Neural cell (in vitro differentiated cells): Measurements from ENCODE around the gene TMUB1. TPM values are rescaled to one million over a fixed set of nuclear protein-coding genes. Genes with fewer than 3 reads are reported as not detected.

Source experiments
- H2AFZ ChIP-seq: fragments of 200-600, 300-800 bp; sonication (generic), shearing (Covaris generic); 2 replicates; pipeline ENCODE4 v1.6.0; 2014; ENCODE audit warnings: low read depth, mild to moderate bottlenecking, antibody characterized with exemption, low read length, moderate library complexity
- H3F3A ChIP-seq: fragments of 200-600 bp; shearing (Covaris generic); 2 replicates; pipeline ENCODE4 v1.6.1; 2016; ENCODE audit warnings: mild to moderate bottlenecking, moderate library complexity, mixed read lengths, antibody characterized with exemption, low read length; ENCODE audit not compliant: insufficient read depth, poor library complexity, severe bottlenecking
- H3K27ac ChIP-seq: fragments of 200-600, 300-800 bp; sonication (generic), shearing (Covaris generic); 2 replicates; pipeline ENCODE4 v1.5.1; 2014; ENCODE audit warnings: mild to moderate bottlenecking, low read length, moderate library complexity
- H3K27me3 ChIP-seq: fragments of 300-800, 200-600 bp; sonication (generic), shearing (Covaris generic); 2 replicates; pipeline ENCODE4 v1.6.0; 2014; ENCODE audit warnings: mild to moderate bottlenecking, low read depth, low read length, moderate library complexity; ENCODE audit not compliant: insufficient read depth
- H3K36me3 ChIP-seq: fragments of 300-800, 200-600 bp; sonication (generic), shearing (Covaris generic); 2 replicates; pipeline ENCODE4 v1.5.1; 2014; ENCODE audit warnings: mild to moderate bottlenecking, antibody characterized with exemption, low read length, moderate library complexity; ENCODE audit not compliant: insufficient read depth
- H3K4me2 ChIP-seq: fragments of 300-800, 200-600 bp; sonication (generic), shearing (Covaris generic); 2 replicates; pipeline ENCODE4 v1.6.0; 2014; ENCODE audit warnings: mild to moderate bottlenecking, low read length
- H3K4me3 ChIP-seq: fragments of 300-800, 200-600 bp; sonication (generic), shearing (Covaris generic); 2 replicates; pipeline ENCODE4 v1.5.1; 2014; ENCODE audit warnings: mild to moderate bottlenecking, low read length, moderate library complexity
- H3K79me2 ChIP-seq: fragments of 200-600 bp; shearing (Covaris generic); replicated peaks from 2 replicates; pipeline ENCODE4 v1.6.0; 2014; ENCODE audit warnings: mild to moderate bottlenecking, low read length, moderate library complexity; ENCODE audit not compliant: insufficient read depth
- H3K9ac ChIP-seq: fragments of 300-800, 200-600 bp; sonication (generic), shearing (Covaris generic); 2 replicates; pipeline ENCODE4 v1.6.1; 2016; ENCODE audit warnings: mild to moderate bottlenecking, low read length, mixed read lengths
- H3K9me2 ChIP-seq: fragments of 200-600 bp; shearing (Covaris generic); 2 replicates; pipeline ENCODE4 v1.6.1; 2016; ENCODE audit warnings: mild to moderate bottlenecking, low read length, mixed read lengths; ENCODE audit not compliant: insufficient read depth
- H3K9me3 ChIP-seq: fragments of 200-600, 300-800 bp; sonication (generic), shearing (Covaris generic); 2 replicates; pipeline ENCODE4 v1.6.1; 2016; ENCODE audit warnings: mild to moderate bottlenecking, mixed run types, low read length, moderate library complexity, mixed read lengths
- H4K20me1 ChIP-seq: fragments of 200-600 bp; shearing (Covaris generic); 2 replicates; pipeline ENCODE4 v1.6.1; 2016; ENCODE audit warnings: mild to moderate bottlenecking, mixed run types; ENCODE audit not compliant: insufficient read depth
- CTCF ChIP-seq: fragments of 450-650 bp; IDR thresholded peaks from 2 replicates; pipeline ENCODE4 v1.5.1; 2014; ENCODE audit warnings: antibody characterized with exemption, mild to moderate bottlenecking, moderate library complexity; ENCODE audit not compliant: poor library complexity, severe bottlenecking
- EP300 ChIP-seq: fragments of 450-650 bp; conservative IDR thresholded peaks from 2 replicates; pipeline ENCODE4 v1.6.1; 2014; ENCODE audit warnings: antibody characterized with exemption, mild to moderate bottlenecking, moderate library complexity; ENCODE audit not compliant: poor library complexity, severe bottlenecking
- EZH2 ChIP-seq: fragments of 200-600, 300-800 bp; shearing (Covaris generic), sonication (generic); IDR thresholded peaks from 2 replicates; pipeline ENCODE4 v1.6.1; 2014; ENCODE audit warnings: antibody characterized with exemption, low read length, borderline replicate concordance, mild to moderate bottlenecking; ENCODE audit not compliant: insufficient read depth, poor library complexity, severe bottlenecking
- MXI1 ChIP-seq: fragments of 450-650 bp; conservative IDR thresholded peaks from 2 replicates; pipeline ENCODE4 v1.6.1; 2014; ENCODE audit warnings: antibody characterized with exemption, mild to moderate bottlenecking; ENCODE audit not compliant: poor library complexity, severe bottlenecking
- POLR2AphosphoS5 ChIP-seq: IDR thresholded peaks from 2 replicates; pipeline ENCODE4 v1.6.1; 2012
- RAD21 ChIP-seq: fragments of 450-650 bp; conservative IDR thresholded peaks from 2 replicates; pipeline ENCODE4 v1.6.1; 2014; ENCODE audit warnings: antibody characterized with exemption, mild to moderate bottlenecking, moderate library complexity
- REST ChIP-seq: IDR thresholded peaks from 2 replicates; pipeline ENCODE4 v1.6.1; 2012; ENCODE audit warnings: borderline replicate concordance
- SMC3 ChIP-seq: fragments of 450-650 bp; conservative IDR thresholded peaks from 2 replicates; pipeline ENCODE4 v1.6.1; 2014; ENCODE audit warnings: antibody characterized with exemption, mild to moderate bottlenecking, moderate library complexity; ENCODE audit not compliant: poor library complexity
- TAF1 ChIP-seq: IDR thresholded peaks from 2 replicates; pipeline ENCODE4 v1.6.1; 2012; ENCODE audit warnings: low read depth
- polyA plus RNA-seq: library from polyadenylated mRNA; depleted of rRNA; stranded (reverse); fragments of >200 nt; gene quantifications from 2 replicates; pipeline ENCODE4 v1.2.3, GENCODE V29; 2014

TMUB1 gene
- polyA plus RNA-seq, 1 donor from 2014 or later: 35.2 TPM

- H4K20me1 ChIP-seq: peaks cover 10% of the 10 kb centered on the region
- no peaks in the 10 kb centered on the region for H3K9me3 ChIP-seq
- H3K27ac ChIP-seq: no peak overlapping the region
Observed at GRCh38 chr7:151129117-151129959, 46.0 kb upstream of the TMUB1 start.

GRCh38 chr7:151128716-151129115 is 45.4 kb upstream of the TMUB1 start:
- H3K27me3 ChIP-seq: no peaks in the 10 kb centered on the region
- TF ChIP-seq EP300: no peak
- TF ChIP-seq REST: no peak
- TF ChIP-seq MXI1: no peak
- no peak for TF ChIP-seq CTCF
- no peak for TF ChIP-seq SMC3
- no peak for TF ChIP-seq TAF1
- TF ChIP-seq POLR2AphosphoS5: no peak
- no peak for TF ChIP-seq RAD21
- no peak for TF ChIP-seq EZH2
- H4K20me1 ChIP-seq: peaks cover 13% of the 10 kb centered on the region
- no peak overlapping the region for H3K4me2 ChIP-seq
- no peaks in the 10 kb centered on the region for H3K9me2 ChIP-seq
- H3K4me3 ChIP-seq: no peak overlapping the region
- H3K27ac ChIP-seq: no peak overlapping the region
- H2AFZ ChIP-seq: no peak overlapping the region
- peaks cover 4% of the 10 kb centered on the region for H3F3A ChIP-seq
- H3K9me3 ChIP-seq: no peaks in the 10 kb centered on the region
- no peaks in the 10 kb centered on the region for H3K36me3 ChIP-seq
- H3K9ac ChIP-seq: no peak overlapping the region
- no peaks in the 10 kb centered on the region for H3K79me2 ChIP-seq

More at GRCh38 chr7:151129117-151129959, 46.0 kb upstream of the TMUB1 start:
- TF ChIP-seq SMC3 (no peak), CTCF (no peak), TAF1 (no peak), POLR2AphosphoS5 (no peak), EZH2 (no peak), RAD21 (no peak)
- Histone ChIP-seq H3K9me2 (no peaks in the 10 kb centered on the region), H3K9ac (no peak overlapping the region), H2AFZ (no peak overlapping the region), H3K79me2 (no peaks in the 10 kb centered on the region), H3K27me3 (no peaks in the 10 kb centered on the region), H3K36me3 (no peaks in the 10 kb centered on the region), H3F3A (peaks cover 4% of the 10 kb centered on the region), H3K4me3 (no peak overlapping the region), H3K4me2 (no peak overlapping the region)
